HG02840 (cell line): ENCODE data around the gene TIMP2.
"Not testable (repeated sequence)": the region's sequence is repeated elsewhere in the genome, so short reads cannot be mapped to it uniquely, and the experiment has no call there.

Source experiments
- ATAC-seq: cut with Tn5 transposase; IDR thresholded peaks from one replicate; pipeline ENCODE4 v1.9.1; 2021; ENCODE audit warnings: mild to moderate bottlenecking, moderate library complexity, moderate number of reproducible peaks; ENCODE audit not compliant: unreplicated experiment, low FRiP score

The TIMP2 gene

DNA sequence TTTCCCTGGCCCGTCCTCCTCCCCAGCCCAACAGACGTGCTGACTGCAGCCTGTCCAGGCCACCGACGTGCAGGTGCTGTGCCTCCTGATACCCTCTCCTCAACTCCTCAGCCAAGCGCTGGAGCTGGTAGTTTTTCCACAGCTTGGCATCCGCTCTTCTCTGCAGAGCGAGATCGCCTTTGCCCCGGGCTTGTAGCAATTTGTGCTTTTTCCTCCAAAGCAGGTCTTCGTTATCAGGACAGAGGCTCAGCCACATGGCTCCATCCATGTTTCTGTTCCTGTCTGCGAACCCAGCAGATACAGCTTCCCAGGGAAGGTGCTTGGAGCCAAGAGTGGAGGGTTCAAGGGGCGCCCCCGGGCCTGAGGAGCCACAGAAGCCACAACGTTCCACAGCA, 33.1 kb downstream of the TIMP2 start:
- no peak for ATAC-seq

DNA sequence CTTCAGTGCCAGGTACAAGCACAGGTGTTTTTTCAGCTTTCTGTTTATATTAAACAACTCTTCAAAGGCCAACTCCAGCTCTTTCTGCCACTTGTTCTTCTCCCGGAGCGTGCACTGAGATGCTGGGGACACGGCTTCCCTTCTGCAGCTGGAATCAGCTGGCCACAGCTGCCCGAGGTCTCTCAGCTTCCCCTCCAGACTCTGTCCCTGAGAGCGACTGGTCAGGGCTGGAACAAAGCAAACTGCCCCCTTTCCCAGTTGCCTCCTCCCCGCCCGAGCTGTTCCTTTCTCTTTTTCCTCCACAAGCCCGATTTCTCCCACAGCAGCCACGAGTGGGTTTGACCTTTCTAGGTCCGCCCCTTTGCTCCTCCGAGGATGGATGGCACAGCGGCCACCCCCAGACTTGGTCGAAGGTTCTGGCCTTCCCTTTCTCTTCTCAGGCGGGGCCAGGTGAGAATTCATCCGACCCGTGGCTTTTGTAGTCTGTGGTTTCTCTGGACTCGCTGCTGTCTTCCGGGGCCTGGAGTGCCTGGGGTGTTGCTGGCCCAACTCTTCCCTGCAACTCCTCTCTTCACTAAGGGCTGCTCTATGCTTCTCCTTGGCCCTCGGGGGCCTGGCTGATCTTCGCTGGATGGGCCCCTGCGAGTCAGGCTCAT, 33.7 kb downstream of the TIMP2 start:
- no peak for ATAC-seq

DNA sequence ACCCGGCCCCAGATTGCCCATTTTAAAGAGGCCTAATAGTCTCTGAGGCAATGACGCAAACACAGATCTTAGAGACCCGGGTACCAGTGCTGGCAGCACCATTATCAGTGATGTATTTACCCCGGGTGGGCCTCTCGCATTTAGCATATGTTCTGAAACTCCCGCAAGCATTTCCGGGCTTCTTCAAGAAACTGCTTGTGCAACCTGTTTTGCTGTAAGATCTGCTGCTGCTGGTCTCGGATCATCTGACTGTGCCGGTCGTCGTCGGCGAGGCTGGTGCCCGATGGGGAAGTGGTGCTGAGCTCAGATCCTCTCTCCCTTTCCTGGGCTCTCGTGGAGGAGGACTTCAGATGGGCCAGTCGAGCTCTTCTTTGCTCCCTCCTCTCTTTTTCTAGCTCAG, 34.7 kb downstream of the TIMP2 start:
- no peak for ATAC-seq

DNA sequence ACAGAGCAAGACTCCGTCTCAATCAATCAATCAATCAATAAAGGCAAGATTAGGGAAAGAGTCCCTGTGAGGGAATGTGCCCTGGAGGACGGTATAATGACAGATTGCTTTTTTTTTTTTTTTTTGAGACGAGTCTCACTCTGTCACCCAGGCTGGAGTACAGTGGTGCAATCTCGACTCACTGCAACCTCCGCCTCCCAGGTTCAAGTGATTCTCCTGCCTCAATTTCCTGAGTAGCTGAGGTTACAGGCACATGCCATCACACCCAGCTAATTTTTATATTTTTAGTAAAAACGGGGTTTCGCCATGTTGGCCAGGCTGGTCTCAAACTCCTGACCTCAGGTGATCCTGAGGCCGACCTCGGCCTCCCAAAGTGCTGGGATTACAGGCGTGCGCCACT, 35.1 kb downstream of the TIMP2 start:
- ATAC-seq = not testable (repeated sequence)

DNA sequence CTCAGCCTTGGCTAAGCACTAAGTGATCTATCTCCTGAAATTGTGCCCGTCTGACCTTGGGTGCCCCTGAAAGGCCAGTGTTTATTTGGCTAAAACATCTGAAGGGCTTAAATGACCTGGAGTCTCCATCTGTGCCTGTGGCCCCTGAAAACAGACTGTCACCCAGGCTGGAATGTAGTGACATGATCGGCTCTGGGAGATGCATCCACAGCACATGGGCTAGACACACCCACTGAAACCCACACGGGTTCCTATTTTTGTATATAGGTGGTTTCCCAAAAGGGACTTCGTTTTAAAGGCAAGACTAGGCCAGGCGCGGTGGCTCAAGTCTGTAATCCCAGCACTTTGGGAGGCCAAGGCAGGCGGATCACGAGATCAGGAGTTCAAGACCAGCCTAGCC, 35.7 kb downstream of the TIMP2 start:
- ATAC-seq = no peak

DNA sequence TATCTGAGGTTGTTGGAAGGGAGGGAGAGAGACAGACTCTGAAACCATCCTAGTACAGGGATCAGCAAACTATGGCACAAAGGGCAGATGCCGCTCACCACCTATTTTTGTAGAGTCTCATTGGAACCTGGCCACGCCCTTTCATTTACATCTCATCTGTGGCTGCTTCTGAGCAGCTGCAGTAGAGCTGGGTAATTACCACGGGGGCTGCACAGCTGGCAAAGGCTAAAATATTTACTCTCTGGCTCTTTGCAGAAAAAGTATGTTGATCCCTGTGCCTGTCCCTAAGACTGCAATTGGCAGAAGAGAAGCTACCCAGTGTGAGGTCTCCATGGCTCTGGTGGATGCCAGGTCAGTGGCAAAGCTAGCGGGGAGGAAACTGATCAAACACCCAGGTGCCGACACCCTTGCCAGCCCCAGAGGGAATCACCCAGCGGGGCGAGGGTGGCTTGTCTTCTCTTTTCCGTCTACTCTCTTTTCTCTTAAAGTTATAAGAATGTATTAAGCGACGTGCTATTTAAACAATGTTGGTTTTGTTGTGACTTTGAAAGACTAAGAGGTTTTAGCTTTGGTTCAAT, 36.2 kb downstream of the TIMP2 start:
- ATAC-seq = no peak

DNA sequence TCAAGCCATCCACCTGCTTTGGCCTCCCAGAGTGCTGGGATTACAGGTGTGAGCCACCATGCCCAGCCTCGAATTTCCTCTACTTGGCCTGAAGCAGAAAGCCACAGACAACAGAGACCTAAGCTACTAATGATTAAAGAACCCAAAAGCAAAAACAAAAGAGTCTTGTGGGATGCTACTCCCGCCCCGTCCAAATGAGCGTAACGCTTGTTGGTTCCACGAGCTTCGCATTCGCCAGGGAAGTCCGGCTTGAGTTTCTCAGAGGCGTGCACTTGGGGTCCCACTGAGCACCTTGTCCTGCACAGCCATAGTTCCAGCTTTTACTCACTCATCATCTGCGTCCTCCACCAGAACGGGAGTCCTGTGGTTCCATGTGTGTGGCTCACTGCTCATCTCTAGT, 38.2 kb downstream of the TIMP2 start:
- no peak for ATAC-seq

DNA sequence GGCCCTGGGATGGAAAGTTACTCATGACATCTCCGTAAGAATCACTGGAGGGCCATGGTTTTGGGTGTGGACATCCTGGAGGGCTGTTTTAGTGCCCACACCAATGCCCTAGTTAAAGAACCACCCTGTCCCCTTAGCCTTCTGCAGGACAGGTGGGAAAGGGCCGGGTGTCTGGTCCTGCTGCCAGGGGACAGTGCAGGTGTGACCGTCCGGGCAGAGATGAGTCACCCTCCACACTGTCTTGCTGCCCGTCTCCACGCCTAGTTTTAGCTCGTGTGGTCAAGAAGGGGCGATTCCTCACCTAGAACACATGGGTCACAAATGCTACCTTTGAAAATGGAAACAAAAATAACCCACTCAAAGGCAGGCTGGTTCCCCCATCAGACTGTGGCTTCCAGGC, 39.2 kb downstream of the TIMP2 start:
- ATAC-seq = no peak

DNA sequence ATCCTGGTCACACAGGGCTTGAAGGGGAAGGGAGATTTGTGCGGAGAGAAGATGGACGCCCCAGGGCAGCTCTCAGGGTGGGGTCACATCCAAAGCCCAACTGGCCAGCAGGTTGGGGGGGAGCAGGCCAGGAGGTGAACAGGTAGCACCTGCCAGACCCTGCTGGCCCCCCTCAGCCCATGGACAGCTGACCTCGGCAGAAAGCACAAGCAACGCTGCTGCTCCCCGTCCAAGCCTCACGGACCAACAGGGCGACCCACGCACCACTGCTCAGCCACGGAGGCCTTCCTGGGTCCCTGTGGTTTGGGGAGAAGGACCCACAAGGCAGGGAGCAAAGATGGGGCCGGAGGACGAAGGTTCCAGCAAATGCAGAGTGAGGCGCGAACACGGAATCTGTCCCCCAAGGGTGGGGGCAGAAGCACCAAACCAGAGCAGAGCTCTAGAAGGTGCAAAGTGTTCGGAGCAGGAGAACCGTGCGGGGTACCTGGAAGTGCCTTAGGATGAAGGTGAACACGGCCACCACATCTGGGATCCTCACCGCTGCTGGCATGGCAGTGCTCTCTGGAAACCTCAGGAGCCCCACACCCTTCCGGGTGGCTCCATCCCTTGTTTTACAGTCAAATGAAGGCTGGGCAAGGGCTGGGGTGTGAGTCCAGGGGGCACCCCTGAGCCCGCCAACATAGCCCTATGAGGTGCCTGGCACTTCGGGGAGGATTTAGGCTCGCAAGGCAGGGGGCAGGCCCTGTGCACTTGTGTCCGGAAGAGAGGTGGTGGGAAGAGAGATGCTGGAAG, 40.1 kb downstream of the TIMP2 start:
- ATAC-seq = no peak

DNA sequence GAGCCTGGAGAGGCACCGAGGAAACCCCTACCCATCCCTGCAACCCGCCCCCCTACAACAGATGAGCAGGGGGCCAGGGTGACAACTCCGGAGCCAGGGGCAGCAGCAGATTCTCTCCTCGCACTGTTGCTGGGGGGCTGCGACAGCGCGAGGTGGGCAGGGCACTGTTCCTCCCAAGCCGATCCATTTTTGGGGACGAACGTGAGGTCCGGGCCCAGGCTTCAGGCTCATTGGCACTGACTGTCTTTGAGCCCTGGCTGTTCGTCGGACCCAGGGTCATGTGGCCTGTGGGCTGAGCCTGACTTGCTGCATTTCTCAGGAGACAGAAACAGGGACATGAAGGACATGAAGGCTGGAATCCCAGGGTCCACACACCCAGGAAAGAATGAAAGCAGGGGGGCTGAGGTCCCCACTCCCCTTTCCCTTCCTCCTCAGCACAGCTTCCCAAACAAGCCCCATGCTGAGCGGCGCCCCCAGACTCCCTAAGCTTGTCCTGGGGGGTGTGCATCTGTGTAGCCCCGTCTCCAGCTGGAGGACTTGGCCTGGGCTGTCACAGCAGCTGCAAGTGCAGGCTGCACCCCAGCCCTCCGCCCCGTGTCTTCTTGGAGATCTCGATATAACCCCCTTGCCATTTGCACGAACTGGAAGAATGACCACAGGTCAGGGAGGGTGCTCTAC, 40.9 kb downstream of the TIMP2 start:
- no peak for ATAC-seq

DNA sequence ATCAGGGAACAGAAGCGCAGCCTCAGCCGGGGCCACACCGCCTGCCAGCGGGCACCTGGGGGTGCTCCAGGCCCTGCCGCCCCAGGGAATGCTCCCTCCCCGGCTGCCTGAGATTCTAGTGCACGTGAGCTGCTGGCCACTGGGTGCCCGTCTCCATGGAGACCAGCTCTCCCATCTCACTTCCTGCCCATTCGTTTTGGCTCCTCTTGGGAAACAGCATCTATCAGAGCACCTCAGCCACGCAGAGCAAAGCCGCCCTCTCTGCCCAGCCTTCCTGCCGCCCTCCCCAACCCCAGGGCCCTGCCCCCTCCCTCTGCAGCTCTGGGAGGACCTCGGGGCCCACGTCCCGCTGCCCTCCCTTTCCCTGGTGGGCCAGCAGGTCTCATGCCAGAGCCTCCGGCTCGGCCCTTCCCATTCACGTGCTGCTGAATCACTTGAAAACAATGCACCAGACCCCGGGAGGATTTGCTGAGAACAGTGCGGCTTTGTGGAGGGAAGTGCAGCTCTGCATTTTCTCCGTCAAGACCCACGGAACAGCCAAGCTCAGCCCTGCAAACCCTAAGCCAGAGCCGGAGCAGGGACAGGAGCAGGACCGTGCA, 41.6 kb downstream of the TIMP2 start:
- ATAC-seq = no peak

DNA sequence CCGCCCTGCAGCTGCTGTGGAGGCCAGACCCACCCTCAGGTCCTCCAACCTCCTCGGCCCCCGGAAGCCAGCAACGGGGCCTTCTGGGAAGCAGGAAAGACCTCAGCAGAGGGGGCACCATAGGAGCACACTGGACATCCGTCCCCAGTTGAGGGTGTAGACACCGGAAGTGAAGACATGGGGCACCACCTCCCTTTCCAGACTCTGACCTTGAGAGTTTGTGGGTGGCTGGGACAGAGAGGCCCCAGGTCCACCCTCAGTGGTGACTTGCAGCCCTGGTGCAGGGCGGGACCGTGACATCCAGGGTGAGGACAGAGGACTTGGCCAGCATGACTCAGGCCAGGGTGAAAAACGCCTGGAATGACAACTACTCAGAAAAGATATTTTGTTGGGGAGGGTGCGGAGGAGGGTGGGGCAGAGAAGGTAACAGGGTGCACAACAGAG, 42.1 kb downstream of the TIMP2 start:
- ATAC-seq = no peak

DNA sequence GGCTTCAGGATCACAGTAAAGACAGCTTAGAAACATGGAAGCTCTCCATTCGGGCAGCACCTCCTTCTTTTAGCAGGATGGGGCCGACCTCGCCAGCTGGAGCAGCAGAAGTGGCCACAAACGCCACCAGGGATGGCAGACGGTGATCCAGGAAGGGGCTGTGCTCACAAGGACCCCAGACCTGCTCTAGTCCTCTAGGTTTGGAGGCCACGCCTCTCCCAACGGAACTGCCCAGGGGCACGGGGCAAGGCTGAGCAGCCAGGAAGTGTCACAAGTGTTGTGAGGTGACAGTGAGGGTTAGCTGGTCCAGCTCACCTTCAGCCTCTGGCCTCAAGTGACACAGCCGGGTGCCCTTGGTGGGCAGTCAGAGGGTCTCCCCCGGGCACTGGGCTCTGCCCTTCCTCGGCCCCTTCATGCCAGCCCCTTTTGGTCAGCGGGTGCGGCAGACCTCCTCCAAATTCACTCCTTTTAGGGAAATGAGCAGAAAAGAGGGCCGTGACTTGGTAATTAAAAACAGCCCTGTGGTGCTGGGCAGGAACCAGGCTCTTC, 42.6 kb downstream of the TIMP2 start:
- ATAC-seq = no peak

DNA sequence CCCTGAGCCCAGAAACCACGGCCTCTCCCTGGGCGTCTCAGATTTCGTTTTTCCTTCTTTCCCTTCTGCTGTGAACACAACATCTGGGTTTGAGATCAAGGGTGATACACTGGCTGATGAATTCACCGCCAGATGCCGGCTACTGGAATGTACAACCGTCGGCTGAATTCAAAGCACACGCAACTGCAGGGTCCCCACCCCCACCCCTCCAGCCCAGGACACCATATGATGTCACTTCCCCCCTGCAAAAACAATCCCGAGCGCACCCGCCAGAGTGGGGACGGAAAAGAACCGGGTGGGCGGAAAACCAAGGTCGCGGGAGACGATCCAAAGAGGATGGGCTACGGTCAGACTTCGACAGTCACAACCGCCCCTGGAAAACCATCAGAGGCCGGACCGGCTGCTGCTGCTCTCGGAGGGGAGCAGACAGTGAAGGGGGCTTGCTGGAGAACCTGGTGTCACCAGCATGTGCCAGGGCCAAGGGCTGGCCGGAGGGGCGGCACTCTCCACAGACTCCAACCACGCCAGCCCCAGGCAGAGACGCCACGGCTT, 45.5 kb downstream of the TIMP2 start:
- ATAC-seq = no peak

DNA sequence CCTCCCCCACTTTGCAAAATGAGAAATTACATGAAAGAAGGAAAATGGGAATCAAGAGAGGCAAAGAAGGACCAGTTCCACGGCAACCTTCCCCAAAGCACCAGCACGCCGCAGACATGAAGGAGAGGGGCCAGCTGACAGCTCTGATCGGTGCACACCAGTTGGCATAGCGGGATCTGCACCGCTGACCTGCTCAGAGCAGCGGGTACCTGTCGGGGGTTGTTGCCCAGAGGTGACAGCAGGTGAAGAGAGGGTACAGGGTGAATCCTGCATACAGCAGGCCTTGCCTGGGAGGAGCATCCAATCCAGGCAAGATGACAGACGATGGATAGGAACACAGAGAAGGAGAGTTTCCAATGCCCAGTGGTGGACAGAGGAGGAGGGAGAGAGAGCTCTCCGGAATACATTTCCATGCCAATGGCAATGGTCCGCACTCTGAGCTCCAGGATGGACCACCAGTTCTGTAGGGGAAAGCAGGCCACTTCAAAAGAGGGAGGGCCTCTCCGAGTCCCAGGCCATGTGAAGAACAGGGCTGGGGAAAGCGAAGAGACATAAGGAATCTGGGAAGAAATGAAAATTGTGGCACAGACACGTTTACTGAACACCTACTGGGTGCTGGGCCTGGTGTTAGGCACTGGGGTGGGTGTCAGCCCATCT, 46.2 kb downstream of the TIMP2 start:
- no peak for ATAC-seq

DNA sequence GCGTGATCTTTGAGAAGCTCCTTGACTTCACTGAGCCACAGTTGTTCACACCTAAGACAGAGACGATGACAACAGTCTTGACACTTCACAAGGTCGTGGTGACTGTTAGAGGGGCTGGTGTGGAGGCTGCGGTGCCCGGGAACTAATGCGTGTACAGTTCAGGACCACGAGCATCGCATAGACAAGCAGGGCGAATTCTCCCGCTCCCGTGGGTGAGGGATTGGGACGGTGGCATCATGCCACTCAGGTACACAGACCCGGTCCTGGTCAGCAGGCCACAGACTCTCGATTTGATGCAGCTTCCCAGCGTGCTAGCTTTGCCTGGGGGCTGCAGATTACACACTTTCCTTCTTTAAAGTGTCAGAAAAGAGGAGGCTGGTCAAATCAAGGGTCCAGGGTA, 46.9 kb downstream of the TIMP2 start:
- no peak for ATAC-seq

DNA sequence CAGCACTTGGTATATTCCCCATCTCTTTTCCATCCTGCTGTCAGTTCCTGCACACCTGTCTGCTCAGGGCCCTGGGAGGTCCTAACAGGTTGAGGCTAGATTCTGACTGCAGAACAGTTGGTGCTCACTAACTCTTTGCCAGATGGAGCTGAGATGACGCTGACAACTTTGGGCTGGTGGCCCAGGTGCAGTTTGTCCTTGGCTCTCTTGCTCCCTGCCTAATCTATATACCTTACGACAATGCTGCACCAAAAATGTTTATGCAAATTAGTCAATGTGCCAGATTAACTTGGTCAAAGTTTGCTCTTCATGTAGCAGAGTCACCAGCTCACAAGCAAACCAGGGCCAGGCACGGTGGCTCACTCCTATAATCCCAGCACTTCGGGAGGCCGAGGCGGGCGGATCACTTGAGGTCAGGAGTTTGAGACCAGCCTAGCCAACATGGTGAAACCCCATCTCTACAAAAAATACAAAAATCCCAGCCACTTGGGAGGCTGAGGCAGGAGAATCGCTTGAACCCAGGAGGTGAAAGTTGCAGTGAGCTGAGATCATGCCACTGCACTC, 48.2 kb downstream of the TIMP2 start:
- ATAC-seq = not testable (repeated sequence)

DNA sequence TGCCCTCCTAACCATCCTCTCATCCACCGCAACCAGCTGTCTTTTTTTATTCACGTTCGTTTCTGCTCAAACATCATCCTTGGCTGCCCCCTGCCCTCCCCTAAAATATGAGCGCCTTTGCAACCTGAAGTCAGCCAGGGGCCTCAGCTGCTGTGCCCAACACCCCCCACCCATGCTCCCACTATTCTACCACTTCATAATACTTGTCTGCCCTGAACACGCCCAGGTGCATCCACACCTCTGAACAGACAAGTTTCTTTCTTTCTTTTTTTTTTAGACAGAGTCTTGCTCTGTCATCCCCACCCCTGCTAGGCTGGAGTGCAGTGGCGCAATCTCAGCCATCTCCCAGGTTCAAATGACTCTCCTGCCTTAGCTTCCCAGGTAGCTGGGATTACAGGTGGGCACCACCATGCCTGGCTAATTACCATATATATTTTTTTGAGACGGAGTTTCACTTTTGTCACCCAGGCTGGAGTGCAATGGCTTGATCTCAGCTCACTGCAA, 49.0 kb downstream of the TIMP2 start:
- no peak for ATAC-seq

DNA sequence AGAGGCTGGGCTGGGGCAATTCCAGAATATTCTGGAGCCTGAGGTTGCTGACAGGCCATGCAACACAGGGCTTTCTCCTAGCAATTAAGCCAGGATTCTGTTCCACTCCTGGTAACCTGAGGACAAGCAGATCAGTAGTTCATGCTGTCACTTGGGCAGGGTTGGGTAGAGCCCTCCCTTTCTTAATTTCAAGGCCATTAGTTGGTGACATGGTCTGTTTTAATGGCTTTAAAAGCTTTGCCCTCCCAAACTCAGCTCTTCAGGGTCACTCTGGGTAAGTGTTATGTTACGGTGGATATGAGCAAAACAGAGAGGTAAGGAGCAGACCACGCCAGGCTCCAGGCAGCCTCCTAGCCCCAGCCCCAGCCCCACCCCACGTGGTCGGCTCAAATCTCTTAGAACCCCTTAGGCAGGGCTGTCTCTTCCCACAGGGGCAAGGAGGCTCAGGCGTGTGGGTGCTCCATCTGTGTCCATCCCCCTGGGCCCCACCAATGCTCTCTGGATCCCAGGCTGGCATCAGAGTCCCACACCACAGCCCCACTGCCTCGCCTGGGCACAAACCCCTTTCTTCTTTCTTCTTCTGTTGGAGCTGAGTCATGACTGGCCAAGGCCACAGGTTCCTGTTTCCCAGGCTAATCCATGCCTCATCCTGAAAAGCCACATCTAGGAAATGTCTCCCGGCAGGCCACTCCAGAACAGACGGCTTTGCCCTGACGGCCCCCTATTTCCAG, 49.7 kb downstream of the TIMP2 start:
- ATAC-seq = no peak
